Right atrium auricular region (tissue), 2 donors: ENCODE data around the gene THEM4. TPM values are rescaled to one million over a fixed set of nuclear protein-coding genes. Genes with fewer than 3 reads are reported as not detected.

ENCODE experiments used
- DNase-seq: peaks from one replicate; pipeline ENCODE4 v3.0.0-alpha.2; 2019; ENCODE audit warnings: low spot score
- H3K27ac ChIP-seq, 2 donors: fragments of 200-600 bp; sonication (generic); 1 replicate in 1 of 2; 2 replicates in 1 of 2; pipeline ENCODE4 v1.5.1; 2016 to 2019
- H3K27me3 ChIP-seq, 2 donors: fragments of 200-600 bp; sonication (generic); one replicate each; pipeline versions ENCODE4 v1.5.1 to v1.6.0; 2017 to 2019
- H3K36me3 ChIP-seq: fragments of 200-600 bp; sonication (generic); one replicate; pipeline ENCODE4 v1.5.1; 2016
- H3K4me1 ChIP-seq, 2 donors: fragments of 200-600 bp; sonication (generic); one replicate each; pipeline versions ENCODE4 v1.5.1 to v1.6.0; 2017 to 2019
- H3K4me3 ChIP-seq, 2 donors: fragments of 200-600 bp; sonication (generic); 1 replicate in 1 of 2; 2 replicates in 1 of 2; pipeline ENCODE4 v1.5.1; 2017 to 2019; ENCODE audit warnings: mild to moderate bottlenecking in 1 of 2, moderate library complexity in 1 of 2
- H3K9me3 ChIP-seq, 2 donors: fragments of 200-600 bp; sonication (generic); one replicate each; pipeline ENCODE4 v1.5.1; 2019
- total RNA-seq, 2 donors: library from RNA; depleted of rRNA; stranded (reverse); fragments of >200 nt; gene quantifications; one replicate each; pipeline ENCODE4 v1.1.0, GENCODE V29; 2016
- TF ChIP-seq, protein P1 (sequence below), 2 donors: fragments of 200-600 bp; sonication (generic); IDR thresholded peaks; one replicate each; pipeline ENCODE4 v1.5.1; 2019; ENCODE audit warnings: antibody characterized with exemption in 2 of 2

The THEM4 gene
- total RNA-seq, 2 donors from 2014 or later = 18.5 to 23.1 TPM

DNA sequence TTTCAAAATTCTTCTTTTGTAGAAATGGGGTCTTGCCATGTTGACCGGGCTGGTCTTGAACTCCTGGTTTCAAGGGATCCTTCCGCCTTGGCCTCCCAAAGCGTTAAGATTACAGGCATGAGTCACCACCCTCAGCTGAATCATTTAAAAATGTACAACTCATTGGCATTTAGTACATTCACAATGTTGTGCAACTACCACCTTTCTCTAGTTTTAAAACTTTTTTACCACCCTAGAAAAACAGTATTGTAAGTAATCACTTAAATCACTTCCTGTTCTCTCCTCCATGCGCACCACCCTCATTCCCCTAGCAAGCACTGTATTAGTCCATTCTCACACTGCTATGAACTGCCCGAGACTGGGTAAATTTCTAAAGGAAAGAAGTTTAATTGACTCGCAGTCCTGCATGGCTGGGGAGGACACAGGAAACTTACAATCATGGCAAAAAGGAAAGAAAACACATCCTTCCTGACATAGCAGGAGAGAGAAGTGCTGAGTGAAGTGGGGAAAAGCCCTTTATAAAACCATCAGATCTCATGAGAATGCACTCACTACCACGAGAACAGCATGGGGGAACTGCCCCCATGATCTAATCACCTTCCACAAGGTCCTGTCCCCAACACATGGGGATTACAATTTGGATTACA, 41.4 kb downstream of the THEM4 start:
- H3K9me3 ChIP-seq = no peaks in the 10 kb centered on the region
- H3K27me3 ChIP-seq = no peaks in the 10 kb centered on the region
- no peaks in the 10 kb centered on the region for H3K36me3 ChIP-seq
- DNase-seq = no peak
- no peak overlapping the region for H3K4me3 ChIP-seq
- H3K27ac ChIP-seq = no peak overlapping the region
- H3K4me1 ChIP-seq = no peaks in the 10 kb centered on the region
- TF ChIP-seq, protein P1, sequence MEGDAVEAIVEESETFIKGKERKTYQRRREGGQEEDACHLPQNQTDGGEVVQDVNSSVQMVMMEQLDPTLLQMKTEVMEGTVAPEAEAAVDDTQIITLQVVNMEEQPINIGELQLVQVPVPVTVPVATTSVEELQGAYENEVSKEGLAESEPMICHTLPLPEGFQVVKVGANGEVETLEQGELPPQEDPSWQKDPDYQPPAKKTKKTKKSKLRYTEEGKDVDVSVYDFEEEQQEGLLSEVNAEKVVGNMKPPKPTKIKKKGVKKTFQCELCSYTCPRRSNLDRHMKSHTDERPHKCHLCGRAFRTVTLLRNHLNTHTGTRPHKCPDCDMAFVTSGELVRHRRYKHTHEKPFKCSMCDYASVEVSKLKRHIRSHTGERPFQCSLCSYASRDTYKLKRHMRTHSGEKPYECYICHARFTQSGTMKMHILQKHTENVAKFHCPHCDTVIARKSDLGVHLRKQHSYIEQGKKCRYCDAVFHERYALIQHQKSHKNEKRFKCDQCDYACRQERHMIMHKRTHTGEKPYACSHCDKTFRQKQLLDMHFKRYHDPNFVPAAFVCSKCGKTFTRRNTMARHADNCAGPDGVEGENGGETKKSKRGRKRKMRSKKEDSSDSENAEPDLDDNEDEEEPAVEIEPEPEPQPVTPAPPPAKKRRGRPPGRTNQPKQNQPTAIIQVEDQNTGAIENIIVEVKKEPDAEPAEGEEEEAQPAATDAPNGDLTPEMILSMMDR (IDR thresholded peaks at IDR 0.05) = no peak

DNA sequence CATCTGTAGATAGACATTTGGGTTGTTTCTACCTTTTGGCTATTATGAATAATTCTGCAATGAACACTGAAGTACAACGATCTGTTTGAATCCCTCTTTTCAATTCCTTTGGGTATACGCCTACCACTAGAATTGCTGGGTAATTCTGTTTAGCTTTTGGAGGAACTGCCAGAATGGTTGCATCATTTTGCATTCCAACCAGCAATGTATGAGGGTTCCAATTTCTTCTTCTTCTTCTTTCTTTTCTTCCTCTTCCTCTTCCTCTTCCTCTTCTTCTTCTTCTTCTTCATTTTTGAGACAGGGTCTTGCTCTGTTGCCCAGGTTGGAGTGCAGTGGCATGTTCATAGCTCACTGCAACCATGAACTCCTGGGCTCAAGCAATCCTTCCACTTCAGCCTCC, 42.0 kb downstream of the THEM4 start:
- TF ChIP-seq, protein P1 (IDR thresholded peaks at IDR 0.05) = no peak
- Histone ChIP-seq H3K4me1 (no peaks in the 10 kb centered on the region), H3K4me3 (no peak overlapping the region), H3K36me3 (no peaks in the 10 kb centered on the region), H3K9me3 (no peaks in the 10 kb centered on the region), H3K27ac (no peak overlapping the region), H3K27me3 (no peaks in the 10 kb centered on the region)
- DNase-seq = no peak

DNA sequence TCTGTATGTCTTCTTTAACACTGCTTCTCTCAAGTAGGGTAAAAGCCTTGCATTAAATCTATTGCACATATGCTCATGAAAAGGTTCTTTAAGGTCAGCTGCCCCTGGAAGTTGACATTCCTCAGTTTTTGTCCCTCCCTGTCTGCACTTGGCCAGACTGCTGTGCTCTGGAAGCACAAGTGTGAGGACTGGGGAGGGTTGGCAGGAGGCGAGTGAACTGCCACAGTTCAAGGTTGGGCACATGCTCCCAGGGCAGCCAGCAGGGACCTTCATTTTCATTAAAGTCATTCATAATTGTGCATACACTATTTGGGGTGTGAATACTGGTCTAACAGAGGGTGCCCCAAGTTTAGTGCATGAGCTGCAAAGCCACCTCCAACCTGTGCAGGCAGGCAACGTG, 44.9 kb downstream of the THEM4 start:
- H3K4me3 ChIP-seq = no peak overlapping the region
- H3K27ac ChIP-seq = no peak overlapping the region
- TF ChIP-seq, protein P1 (IDR thresholded peaks at IDR 0.05) = no peak
- H3K27me3 ChIP-seq = no peaks in the 10 kb centered on the region
- no peak for DNase-seq
- H3K9me3 ChIP-seq = no peaks in the 10 kb centered on the region
- H3K4me1 ChIP-seq = no peaks in the 10 kb centered on the region
- no peaks in the 10 kb centered on the region for H3K36me3 ChIP-seq

DNA sequence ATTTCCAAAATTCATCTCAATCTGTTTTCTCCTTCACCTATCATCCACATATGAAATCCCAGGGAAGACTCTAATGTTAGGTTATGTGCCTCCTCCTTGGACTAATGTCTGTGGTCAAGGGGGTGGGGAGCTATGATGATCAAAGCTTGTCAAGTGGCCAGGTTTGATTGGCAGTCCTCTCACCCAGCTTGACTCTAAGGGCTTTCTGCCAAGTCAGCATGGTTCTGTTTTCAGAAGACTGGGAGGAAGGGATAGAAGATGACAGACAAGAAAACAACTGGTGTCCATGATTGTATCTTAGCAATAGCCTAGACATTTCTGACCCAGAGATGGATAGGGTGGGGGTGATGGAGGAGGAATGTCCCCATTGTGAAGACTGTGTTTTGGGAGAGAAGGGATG, 46.7 kb downstream of the THEM4 start:
- Histone ChIP-seq H3K27ac (no peak overlapping the region), H3K27me3 (no peaks in the 10 kb centered on the region), H3K4me1 (no peaks in the 10 kb centered on the region), H3K36me3 (no peaks in the 10 kb centered on the region), H3K9me3 (no peaks in the 10 kb centered on the region), H3K4me3 (no peak overlapping the region)
- TF ChIP-seq, protein P1 (IDR thresholded peaks at IDR 0.05) = no peak
- DNase-seq = no peak

DNA sequence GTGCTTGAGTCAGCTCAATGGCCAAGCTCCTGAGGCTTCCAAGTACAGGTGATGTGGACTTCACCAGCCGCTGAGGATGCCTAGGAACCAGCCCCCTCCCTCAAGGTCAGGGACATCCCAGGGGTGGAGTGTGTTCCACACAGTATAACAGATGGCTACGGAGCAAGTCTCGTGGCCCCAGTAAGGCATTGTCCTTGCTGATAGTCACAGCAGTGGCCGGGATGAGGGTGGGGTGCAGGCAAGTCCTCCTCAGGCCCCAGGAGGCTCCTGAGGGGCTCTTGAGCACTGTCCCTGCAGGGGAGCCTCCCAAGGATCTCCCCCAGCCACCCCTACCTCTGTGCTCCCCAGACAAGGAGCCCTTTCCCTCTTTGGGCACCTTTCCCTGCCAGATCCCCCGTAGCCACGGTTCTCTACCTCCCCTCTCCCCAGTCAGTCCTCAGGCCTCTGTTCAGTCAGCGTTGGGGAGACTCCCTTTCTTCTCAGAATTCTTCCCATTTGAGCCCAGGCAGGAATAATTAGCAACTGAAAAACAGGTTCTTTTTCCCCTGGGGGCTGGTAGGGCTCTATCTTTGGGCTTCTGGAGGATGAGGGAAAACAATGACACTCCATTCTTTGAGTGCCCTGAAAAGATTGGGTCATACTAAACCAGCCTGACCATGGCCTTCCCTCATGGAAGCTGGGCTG, 48.7 kb downstream of the THEM4 start:
- Histone ChIP-seq H3K4me1 (peaks cover 0 to 5% of the 10 kb centered on the region in 2 donors), H3K9me3 (no peaks in the 10 kb centered on the region), H3K36me3 (no peaks in the 10 kb centered on the region), H3K4me3 (no peak overlapping the region), H3K27me3 (no peaks in the 10 kb centered on the region), H3K27ac (no peak overlapping the region)
- DNase-seq = no peak
- TF ChIP-seq, protein P1 (IDR thresholded peaks at IDR 0.05) = no peak
